Epidermal melanocyte (primary cell): ENCODE measurements around the gene EMP2.
"Not testable (repeated sequence)": the region's sequence is repeated elsewhere in the genome, so short reads cannot be mapped to it uniquely, and the experiment has no call there.

ENCODE experiments used
- DNase-seq: peaks from one replicate; pipeline ENCODE4 v3.0.0; 2011; ENCODE audit warnings: low spot score; ENCODE audit not compliant: insufficient read length

The EMP2 gene

DNA sequence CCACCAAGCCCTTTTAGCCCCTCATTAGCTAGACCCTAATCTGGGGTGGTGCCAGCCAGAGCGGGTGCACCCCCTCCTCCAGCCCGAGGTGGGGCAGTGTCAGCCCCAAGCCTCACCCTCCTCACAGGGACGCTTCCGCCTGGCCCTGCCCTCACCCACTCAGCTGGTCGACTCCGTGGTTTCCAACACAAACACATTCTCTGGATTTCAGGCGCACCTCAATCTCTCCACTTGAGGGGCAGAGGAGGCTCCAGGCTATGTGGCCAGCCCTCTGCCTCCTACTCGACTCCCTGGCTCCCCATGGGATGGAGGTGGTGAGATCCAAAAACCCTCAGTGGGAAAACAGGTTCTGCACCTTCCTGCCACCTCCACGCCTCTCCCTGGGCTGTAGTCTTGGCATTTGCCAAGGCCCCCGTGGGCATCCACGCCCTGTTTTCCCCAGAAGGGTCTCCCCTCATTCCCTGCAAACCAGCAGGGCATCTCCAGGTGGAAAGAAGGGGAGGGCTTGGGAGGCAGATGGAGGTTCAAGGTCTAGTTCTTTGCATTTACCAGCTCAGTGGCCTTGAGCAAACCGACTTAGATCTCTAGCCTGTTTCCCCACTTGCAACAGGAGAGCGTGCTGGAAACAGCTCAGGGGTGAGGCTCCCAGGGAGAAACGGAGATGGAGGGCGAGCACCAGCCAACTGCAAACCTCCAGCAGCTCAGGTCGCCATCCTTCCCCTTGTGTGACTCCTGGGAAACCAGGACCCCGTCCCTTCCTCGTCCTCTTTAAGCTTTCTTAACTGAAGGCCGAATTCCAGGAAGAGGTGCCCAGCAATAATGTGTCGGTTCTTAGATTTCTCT lies 1.7 kb downstream of the EMP2 start:
- no peak for DNase-seq

DNA sequence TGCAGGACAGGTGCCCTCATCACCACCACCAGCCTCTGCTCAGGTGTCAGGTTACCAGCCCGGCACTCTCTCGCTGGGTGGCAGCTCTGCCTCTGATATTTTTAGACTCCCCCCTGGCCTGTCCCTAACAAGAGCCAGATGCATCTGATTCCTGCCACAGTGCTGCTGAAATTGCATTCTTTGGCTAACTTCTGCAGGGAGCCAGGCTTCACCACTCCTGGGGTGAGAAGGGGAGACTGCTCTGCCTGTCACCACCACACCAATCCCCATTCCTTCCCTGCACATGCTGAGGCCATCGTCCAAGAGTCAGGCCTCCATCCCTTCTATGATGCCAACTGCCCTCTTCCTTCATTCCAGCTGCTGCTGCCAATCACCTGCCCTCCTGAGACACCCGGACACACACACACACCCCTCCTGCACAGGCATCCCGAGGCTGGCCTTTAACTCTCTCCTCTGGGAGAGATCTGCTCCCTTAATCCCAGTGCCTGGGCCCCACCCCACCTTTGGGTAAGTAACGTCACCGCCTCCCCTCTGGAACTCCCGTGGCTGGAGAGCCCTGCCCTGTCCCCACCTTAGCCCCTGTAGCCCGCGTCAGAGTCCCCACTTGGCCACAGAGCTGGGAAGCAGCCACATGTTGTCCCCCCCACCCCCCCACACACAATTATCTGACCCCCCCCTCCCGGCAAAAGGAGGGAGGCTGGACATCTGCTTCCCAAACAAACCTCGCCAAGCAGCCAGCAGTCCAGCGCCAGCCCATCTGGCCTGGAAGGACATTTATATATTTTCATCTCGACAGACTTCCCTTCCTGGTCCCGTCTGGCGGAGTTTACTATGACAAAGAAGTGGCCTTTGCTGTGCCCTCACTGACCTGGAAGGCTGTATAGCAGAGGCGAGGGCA lies 2.8 kb downstream of the EMP2 start:
- peak; percentile 36 for DNase-seq

DNA sequence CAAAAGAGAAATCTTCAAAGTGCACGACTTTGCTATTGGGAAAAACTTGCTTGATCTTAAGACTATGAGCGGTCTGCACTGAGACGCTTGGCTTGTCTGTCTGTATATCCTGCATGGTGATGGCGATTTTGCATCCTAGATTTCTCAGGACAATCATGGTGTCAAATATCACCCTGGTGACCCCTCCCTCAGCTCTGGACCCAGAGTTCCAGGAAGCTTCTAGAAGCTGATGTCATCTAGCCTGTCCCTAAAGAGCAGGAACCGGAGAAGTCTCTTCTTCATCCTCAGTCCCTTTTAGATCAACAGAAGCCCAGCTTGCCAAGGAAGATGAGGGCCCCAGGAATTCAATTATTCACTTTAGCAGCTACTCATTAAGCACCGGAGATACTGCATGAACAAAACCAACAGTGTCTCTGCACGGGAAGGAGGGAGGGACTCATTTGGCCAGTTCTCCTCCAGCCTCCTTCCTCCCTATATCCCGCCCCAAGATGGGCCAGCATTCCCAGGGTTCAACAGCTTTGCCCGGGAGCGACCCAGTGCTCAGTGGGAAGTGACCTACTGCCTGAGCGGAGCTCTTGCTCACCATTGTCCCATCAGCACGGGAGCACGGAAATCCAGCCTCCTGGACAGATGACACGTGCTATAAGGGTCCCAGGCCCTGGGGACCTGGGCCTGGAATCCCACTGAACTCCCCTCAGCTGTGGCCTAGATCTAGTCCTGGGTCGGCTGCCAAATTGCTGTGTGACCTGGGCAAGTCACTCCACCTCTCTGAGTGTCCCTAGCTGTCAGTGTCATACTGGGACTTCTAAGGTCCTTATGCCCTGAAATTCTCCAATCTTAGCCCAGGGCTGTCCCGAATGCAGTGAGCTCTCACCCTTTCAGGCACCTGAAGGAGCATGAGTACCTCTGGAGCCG lies 3.8 kb downstream of the EMP2 start:
- no peak for DNase-seq

DNA sequence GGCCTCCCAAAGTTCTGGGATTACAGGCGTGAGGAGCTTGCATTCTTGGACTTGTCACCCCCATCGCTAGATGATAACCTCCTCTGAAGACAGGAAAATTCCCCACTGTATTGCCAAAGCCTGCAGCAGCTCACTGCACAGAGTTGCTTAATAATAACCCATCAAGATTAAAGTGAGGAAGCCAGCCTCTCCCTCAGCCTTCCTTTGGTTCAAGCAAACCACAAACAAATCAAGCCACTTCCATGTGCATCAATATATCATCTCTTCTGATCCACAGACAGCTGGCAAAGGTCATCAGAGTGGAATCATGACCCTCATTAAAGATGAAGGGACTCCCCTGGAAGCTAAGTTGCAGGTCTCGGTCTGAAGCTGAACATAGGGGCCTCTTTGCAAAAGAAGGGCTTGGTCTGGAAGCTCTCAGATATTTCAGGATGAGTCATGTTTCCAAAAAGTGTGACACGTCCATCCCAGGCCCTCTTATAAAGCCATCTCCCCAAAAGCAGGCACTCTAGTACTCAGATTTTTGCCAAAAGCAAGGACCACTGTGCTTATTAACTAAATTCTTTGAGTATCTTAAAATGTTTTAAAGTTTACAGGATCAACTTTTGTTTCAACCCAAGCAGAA lies 4.8 kb downstream of the EMP2 start:
- no peak for DNase-seq

DNA sequence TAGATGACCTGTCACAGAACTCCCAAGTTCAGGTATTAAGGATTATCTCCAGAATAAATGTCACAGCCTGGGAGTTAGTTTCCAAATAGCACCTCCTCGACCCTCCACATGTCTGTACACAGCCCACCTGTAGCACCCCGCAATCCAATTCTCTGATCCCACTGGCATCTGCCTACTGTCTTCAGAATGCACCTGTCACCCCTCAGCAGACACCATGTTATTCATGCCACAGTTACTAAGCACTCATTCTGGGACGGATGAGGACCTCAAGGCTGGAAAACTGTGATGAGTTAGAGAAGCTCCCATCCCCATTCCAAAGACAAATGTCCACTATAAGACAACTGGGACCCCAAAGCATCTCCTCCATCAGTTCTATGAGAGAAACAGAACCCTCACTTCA lies 7.8 kb downstream of the EMP2 start:
- DNase-seq = no peak

DNA sequence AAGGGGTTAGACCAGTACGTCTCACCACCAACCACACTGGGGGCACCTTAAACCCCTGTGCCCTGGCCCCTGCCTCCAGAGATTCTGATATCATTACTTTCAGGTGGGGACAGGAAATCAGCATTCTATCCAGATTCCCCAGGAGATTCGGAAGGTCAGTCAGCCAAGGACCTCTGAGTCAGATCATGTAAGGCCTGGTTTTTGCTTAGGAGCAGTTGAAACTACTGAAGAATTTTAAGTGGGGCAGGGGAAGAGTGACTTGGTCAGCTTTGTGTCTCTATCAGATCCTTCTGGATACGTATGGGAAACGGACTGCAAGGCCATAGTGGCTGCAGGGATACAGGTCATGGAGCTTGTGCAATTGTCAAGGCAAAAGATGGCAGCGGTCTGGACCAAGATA lies 9.0 kb downstream of the EMP2 start:
- no peak for DNase-seq

DNA sequence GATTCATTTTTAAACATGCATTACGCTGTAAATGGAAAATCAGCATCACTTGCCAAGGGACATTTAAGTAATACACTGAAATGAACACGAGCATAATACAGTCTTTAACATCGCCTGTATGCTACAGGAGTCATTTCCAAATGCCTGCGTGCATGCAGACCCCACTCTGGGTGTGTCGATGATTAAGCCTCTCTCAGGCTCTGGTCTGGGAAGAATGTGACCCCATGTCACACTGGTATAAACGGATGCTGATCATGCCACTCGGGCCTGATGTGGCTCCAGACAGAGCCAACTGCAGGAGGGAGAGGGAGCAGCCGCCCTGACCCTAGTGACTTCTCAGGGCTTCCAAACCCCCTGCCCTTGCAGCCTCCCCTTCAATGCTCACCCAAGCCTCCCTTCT lies 10.8 kb downstream of the EMP2 start:
- DNase-seq = no peak

DNA sequence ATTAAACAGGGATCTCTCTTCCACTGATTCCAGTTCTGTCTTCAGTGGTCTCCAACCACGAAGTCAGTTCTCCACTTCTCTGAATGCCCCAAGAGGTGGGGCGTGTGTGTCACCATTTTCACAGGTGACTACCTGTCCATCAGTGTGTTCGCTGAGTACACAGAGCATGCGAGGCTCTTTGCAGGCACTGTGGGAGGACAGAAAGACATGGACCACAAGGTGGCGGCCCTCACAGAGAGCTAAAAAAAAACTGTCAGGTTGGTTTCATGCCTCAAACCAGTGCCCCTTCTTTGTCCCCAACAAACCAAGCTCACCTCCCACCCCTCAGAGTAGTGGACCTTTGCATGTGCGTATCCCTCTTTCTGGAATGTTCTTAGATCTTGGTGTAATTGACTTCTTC lies 13.8 kb downstream of the EMP2 start:
- no peak for DNase-seq

DNA sequence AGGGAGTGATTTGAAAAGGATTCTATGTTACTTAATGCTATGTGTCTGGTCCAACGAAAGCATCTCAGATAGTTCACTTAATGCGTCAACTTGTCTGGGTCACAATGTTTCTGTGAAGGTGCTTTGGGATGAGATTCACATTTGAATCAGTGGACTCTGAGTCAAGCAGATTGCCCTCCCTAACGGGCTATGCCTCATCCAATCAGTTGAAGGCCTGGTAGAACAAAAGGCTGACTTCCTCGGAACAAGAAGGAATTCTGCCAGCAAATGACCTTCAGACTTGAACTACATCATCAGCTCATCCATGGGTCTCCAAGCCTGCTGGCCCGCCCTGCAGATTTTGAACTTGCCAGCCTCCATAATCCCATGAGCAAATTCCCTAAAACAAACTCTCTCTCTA lies 15.2 kb downstream of the EMP2 start:
- DNase-seq = no peak

DNA sequence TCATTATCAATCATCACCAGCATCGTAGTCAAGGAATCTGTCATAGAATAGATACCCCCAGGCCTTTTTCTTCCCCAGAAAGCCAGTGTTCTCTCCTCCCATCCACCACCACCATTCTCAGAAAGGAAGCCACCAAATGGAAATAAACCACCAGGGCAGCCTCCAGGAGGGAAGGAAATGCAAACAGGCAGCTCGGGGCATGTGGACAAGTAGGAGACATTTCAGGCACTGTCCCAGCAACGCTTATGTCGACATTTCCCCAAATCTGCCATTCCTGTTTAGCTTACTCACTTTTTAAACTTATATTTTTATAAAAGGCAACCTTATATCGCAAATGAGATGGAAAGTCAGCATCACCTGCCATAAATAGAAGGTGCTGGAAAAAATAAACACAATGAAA lies 15.8 kb downstream of the EMP2 start:
- DNase-seq = no peak

DNA sequence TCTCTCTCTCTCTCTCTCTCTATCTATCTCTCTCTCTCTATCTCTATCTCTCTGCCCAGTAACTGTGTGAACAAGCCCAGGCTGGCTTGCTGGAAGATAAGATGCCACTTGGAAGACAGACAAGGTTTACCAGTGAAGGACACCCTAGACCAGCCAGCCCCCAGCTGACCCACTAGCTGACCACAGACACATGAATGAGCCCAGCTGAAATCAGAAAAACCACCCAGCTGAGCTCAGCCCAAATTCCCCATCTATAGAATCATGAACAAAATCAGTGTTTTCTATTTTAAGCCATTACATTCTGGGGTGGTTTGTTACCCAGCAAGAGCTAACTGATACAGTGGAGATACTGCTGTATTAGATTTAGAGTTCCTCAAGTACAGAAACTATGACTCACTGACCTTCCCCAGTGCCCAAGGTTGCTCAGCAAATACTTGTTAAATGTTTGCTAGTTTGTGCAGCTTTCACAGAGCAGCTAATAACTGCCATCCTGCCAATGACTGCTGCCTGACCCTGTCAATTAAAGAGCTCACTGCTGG lies 18.0 kb downstream of the EMP2 start:
- no peak for DNase-seq

DNA sequence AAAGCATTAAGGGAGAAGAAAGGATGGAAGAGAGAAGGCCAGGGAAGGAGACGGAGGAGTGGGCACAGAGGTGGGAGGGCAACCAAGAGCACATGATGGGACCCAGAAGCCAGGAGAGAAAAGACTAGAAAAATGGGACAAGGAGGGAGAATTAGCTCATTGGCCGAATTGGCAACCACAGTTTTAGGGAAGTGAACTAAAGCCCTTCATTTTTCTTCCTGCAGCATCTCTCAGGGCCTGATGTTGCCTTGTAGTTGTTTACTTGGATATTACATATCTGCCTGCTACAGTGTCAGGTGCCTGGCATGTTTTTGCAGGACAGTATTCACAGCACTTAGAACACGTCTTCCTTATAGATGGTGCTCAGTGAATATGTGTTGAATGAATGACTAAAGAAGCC lies 19.0 kb downstream of the EMP2 start:
- DNase-seq = no peak

DNA sequence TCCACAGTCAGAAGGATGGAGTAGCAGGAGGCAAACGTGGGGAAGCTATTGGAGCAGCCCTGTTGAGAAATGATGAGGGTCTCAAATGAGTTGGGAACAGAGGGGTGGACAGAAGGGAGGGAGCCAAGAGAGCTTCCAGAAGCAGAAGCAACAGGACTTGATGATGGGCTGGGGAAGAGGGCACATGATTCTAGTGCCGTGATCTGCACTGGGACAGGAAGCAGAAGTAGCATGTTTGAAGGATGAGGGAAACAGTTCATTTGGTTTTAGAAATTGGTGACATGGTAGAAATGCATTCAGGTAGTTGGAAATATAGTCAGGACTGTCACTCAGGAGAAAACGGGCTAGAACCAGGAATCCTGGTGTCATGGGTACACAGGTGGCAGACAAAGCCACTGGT lies 19.4 kb downstream of the EMP2 start:
- no peak for DNase-seq

DNA sequence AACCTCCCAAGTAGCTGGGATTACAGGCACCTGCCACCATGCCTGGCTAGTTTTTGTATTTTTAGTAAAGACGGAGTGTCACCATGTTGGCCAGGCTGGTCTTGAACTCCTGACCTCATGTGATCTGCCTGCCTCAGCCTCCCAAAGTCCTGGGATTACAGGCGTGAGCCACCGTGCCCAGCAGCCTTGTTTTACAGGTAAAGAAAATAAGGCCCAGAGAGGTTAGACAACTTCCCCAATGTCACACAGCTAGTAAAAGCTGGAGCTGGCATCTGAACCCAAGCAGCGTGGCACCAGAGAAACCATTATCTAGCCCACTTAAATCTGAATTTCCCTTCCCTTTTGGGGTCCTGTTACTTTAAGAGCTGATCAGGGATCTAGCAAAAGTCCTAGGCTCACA lies 20.6 kb downstream of the EMP2 start:
- not testable (repeated sequence) for DNase-seq

DNA sequence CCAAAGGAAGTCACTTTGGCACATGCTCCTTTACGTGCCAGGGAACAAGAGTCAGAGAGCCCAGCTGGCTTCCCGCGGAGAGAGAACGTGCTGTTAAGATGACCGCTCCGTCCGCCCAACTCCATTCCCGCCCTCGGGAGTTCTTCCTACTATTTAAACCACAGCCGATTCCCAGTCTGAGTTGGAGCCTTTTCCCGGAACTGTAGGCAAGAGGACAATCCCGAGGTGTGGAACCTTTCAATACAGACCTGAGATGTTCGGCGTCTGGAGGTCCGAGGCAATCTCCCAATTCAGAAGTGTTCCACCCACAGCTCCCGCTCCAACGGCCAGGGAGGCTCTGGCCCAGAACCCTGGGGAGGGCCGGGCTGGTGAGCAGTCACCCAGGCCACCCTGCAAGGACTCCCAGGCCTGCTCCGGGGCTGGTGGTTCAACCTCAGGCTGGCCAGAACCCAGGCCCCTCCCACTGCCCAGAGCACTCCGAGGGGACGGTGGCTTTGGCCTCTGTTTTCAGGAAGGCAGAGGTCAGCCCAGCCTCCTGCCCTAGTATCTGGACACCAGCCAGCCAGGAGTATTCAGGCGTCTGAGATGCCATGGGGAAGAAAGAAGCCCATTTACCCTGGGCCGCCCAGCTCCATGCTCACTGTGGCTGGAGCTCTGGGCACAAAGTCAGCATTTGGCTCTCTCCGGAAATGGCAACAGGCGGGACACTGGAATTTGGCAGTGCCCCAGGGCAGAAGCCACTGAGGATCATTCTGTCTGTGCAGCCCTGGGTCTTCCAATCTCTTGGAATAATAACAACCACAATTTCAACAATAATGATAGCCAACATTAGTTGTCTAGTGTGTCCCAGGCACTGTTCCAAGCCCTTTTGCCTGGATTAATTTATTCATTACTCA lies 21.4 kb downstream of the EMP2 start:
- peak; percentile 54 for DNase-seq

DNA sequence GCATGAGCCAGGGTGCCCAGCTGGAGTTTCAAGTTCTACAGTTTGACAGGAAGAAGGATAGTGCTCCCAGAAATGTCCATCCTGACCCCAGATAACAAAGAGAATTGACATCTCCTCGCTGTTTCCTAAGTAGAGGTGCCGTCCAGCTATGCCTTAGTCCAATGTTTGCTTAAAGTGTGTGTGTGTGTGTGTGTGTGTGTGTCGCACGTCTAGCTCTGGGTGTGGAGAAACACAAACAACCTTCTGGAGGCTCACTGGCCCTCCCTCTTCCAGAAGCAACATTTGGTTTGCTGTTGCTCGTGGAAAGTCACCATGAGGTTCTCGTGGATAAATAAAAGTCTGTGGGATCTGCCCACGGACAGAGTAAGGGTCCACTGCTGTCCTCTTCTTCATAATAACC lies 22.1 kb downstream of the EMP2 start:
- DNase-seq = no peak

DNA sequence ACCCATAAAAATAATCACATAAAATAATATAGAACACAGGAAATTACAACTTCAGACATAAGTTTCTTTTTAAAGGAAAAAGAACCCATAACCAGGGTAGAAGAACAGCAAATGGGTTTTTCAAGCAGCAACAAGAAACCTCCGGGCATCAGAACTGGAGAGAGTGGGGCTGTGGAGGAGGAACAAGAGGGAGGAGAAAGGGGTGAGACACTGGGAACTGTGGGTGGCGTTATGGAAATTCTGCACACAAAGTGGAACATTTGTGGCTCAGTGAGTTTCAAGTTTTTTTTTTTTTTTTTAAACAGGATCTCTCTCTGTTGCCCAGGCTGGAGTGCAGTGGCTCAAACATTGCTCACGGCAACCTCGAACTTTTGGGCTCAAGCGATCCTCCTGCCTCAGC lies 22.6 kb downstream of the EMP2 start:
- no peak for DNase-seq

DNA sequence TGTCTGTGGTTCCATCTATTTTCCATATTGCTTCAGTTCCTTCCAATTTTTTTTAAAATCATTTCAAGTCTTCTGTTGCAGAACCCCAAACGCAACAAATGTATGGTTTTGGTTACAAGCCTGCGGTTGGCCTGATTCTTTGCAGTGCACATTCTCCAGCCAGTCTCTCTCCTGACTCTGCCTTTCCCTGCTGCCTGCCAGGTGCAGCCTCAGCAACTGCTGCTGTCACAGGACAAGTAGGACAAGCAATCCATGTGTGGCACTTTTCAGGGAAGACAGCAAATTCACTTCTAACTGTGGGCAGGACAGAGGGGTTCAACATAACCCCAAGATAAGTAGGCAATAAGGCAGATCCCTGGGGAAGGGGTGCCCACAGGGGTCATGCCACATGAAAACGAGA lies 24.2 kb downstream of the EMP2 start:
- no peak for DNase-seq

DNA sequence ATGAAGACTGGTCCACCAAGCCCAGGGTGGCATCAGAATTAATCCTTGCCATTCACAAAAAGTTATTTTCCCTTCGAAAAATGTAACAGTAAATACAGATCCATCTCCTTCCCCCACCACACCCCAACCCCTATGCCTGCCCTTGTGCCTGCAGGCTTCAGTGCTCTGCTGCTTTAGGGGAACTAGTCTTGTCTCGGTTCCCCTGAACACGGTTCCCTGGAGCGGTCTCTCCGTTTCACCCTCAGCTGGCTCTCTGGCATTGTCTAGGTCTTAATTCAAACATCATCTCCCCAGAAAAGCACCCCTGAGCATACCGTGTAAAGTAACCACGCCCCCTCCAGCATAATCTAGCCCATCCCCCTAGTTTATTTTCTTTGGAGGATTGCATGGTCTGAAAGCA lies 25.8 kb downstream of the EMP2 start:
- no peak for DNase-seq

DNA sequence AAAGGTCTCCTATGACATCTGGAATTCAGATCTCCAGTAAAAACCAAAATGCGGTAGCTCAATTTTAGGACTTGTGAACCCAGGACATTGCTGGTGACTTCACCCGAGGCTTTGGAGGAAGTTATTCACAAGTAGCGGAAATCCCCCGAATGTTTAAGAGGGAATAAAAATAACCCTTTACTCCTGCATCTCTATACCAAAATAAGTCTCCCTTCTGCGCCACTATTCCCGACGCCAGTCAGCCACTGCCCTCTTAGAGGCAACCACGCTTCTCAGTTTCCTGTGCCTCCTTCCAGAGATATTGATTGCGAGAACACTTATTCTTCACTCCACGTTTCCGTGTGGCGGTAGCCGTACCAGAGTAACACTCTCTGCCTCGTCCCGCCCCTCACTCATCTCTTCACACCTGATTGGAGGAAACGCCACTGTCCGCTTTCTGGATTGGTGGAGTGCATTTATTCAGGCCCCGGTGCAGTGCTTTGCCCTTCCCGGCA lies 27.4 kb downstream of the EMP2 start:
- no peak for DNase-seq
